ENCODE data around the gene METTL9.
A peak's percentile ranks its signal among the peaks of the same experiment; 100 is the strongest.
"Not testable (repeated sequence)": the region's sequence is repeated elsewhere in the genome, so short reads cannot be mapped to it uniquely, and the experiment has no call there.

Gene METTL9

DNA sequence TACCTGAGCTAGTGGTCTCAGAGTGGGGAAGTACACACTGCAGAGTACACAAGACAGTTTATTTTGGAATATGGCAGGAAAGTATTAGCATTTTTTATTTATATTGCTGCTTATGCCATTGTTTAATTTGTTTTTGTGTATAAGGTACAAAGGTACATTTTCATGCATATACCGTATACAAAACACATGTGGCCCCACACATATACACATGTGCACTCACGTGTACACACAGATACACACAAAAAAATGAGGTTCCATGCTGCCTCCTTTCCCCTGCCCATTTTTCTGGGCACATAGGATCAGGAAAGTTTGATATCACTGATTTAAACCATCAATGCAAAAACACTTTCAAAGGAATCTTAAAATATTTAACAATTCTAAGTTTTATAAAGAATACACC is 40.1 kb downstream of the METTL9 start:
- no peak for DNase-seq

DNA sequence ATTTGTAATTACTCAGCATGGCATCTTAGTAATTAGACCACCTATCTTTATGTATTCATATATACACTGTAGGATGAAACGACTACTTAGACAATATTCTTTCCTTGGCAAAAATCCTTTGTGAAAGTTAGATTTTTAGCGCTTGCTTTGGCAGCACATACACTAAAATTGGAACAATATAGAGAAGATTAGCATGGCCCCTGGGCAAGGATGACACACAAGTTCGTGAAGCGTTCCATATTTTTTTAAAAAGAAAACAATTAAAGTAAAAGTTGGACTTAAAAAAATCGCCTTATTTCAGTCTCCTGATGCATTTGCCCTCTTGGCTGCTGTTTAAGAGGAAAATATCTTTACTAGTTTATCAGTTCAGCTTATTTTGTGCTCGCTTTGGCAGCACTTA is 42.5 kb downstream of the METTL9 start:
- no peak for DNase-seq

DNA sequence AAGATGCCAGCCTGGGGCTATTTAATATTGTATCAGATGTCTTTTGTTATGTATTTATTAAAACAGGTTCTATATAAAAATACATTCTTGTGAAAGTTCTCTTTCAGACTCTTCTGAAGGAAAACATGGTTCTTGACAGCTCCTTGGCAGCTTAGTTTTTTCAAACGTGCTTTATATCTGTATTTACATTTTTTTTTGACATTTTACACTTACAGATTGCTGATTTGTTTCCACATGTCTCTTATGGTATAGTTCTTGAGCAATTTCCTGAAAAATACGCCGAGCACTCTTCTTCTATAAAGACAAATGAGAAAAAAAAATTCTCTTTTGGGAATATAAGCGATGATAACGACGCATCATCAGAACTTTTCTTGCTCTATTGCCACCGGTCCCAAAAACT is 43.5 kb downstream of the METTL9 start:
- DNase-seq = no peak

DNA sequence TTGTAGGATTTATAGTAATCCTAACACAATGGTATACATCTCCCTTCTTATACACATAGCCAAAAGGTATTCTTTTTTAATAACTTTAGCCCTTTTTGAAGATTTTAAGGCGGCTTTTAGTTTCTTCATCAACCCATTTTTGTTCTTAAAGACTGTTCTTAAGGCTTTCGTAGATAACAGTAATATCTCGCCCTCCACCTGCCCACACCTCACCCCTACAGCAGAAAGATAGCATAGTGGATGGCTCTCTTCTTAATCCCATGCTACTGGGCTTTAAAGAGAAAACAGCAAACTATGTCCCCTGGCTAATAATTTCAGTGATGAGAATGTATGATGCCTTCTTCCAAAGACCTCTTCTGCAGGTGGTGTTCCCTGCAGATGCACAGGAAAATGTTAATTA is 44.4 kb downstream of the METTL9 start:
- DNase-seq = no peak

DNA sequence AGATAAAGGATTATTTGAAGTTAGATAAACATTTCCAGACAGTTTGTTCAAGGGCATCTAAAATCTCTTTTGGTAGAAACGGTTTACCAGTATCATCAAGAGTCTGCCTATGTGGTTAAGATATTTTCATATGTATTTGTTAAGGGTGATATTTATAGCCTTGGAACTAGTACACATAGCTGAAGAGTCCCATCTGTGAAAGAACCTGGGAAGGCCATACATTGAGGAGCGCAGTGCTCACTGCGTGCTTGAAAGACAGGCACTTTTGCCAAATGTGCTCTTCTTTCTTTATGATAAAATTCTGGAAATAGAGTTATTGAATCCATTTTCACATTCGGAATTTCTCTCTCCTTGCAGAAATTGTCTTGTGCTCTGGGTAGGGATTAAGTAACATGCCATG is 45.3 kb downstream of the METTL9 start:
- no peak for DNase-seq

DNA sequence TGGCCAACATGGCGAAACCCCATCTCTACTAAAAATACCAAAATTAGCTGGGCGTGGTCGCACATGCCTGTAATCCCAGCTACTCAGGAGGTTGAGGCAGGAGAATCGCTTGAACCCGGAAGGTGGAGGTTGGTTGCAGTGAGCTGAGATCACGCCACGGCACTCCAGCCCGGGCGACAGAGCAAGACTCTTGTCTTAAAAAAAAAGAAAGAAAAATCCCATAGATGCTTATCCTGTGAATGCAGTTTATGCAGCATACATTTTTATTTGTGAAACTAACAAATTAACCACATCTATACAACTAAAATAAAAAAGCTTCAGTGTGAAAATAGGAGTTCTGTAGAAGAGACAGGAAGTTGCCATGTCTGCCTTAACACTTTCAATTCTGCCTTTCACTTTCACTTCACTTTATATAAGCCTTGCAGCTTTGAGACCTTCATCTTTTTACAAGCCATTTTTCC is 45.9 kb downstream of the METTL9 start:
- DNase-seq = no peak

DNA sequence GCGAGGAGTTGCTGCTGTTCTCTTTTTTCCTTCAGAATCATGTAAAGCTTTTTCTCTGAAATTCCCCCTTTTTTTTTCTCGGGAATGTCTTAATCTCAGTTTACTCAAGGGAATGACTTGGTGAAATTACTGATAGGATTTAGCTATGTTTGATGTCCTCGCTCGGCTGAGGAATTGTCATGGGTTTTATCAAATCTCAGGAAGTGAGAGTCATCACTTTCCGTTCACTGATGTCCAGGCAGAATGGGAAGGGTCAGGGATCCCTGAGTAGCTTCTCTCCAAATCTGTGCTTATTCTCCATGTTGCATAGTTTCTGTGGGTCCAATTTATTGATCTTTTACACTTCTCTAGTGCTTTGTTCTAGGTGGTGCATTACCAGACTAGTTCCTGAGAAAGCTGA is 46.7 kb downstream of the METTL9 start:
- no peak for DNase-seq

DNA sequence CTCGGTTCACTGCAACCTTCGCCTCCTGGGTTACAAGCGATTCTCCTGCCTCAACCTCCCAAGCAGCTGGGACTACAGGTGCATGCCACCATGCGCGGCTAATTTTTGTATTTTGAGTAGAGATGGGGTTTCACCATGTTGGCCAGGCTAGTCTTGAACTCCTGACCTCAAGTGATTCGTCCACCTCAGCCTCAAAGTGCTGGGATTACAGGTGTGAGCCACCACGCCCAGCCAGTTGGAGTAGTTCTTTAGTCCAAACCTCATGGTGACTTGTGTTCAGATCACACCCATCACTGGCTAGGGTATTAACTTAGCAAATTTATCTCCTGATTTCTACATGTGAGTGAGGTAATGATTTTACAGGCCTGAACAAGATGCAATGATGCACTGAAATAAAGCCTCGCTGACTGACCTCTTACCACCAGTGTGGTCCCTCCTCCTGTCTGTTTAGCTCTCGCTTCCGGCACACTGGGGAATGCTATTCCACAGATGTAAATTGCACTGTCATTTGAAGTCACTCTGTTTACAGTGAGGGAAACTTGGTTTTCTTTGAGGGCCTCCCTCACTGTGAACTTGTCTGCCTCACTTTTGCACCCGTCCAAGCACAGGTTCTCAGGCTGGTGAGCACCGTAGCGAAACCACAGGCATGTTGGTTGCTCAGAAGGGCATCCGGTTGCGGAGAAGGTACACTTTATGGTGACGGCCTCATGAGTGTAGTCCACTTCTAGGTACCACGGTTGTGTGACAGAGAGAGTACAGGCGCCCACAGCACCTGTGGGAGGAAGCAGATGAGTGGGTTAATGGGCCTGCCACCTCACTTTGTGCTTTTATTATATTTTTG is 47.6 kb downstream of the METTL9 start:
- DNase-seq = no peak

DNA sequence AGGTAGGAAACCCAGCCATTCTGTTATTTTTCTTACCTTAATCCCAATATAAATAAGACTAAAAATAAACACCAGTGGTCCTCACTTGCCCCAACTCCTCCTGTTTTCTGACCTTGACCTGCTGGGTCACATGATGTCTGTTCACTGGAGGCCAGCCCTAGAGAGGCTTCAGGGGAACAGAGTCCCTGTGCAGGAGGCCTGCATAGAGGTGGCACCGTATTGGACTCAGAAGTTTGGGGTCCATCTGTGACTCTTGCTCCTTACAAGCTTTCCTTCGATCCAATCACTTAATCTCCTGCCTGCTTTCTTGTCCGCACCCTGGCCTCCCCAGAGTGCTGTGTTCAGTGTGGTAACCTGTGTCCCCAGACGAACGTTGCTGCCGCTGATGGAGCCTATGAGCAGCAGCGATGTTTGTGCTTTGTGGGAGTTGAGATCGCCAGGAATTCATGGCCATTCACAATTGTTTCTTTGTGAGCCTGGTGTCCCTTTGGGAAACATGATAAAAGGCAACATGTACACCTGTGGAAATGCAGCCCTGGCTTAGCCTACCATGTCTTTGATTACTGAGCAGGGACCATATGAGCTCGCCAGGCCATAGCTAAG is 48.3 kb downstream of the METTL9 start:
- DNase-seq = no peak

DNA sequence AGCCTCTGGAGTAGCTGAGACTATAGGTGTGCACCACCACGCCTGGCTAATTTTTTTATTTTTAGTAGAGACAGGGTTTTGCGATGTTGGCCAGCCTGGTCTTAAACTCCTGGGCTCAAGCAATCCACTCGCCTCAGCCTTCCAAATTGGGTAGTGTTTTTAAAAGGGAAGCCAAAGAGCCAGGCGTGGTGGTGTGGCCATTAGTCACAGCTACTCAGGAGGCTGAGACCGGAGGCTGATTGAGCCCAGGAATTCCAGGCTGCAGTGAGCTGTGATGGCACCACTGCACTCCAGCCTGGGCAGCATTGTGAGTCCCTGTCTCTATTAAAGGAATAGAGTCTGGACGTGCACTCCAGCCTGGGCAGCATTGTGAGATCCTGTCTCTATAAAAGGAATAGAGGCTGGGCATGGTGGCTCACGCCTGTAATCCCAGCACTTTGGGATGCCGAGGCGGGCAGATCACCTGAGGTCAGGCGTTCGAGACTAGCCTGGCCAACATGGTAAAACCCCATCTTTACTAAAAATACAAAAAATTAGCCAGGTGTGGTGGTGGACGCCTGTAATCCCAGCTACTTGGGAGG is 50.5 kb downstream of the METTL9 start:
- not testable (repeated sequence) for DNase-seq

DNA sequence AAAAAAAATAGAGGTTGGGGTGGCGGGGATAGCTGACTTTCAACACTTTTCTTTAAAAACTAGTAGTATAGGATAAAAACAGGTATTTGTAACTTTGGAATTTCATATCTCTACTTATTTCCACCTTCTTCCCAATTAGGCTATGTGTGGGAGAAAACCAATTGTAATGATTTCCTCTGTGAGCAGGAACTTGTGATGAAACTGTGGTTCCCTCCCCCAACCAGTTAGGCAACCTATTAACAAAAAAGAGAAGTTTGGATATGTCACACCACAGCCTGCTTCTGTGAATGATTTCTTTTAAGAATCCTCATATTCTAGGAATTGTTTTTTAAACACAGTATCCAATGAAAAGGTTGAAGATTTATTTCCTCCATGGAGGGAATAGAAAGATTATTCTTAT is 51.1 kb downstream of the METTL9 start:
- no peak for DNase-seq

DNA sequence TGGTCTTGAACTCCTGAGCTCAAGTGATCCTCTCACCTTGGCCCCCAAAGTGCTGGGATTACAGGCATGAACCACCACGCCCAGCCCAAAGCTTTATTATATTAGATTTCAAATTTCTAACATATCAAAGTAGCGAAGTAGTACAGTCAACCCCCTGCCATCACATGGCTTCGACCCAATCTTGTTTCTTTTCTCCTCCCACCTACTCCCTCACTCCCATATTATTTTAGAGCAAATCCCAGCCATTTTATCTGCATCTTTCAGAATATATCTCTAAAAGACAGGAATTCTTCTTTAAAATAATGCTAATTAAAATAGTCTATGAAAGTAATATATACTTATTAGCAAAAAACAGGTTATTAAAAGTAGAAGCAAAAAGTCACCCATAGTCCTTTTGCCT is 52.1 kb downstream of the METTL9 start:
- no peak for DNase-seq

DNA sequence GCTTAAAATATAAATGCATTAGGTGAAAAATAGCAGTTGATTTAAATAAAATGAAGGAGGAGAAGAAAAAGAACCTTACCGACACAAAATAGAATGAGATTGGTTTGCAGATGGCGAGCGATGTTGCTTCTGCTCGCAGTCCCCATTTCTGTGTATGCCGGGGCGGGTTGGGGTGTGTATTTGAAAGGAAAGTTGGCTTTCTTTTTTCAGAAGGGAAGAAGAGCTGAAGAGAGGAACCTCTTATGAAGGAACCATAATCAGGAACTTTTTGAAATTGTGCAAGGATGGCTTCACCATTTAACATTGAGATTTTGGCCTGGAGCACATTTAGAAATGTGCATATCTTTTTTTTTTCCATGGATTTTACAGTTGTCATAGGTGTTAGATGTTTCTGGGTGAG is 53.1 kb downstream of the METTL9 start, which contains the start of gene IGSF6:
IGSF6 (minus strand) TSS at position 156 of the 400 bp plus-strand sequence; CDS start at position 146, 10 bp downstream.
- no peak for DNase-seq

DNA sequence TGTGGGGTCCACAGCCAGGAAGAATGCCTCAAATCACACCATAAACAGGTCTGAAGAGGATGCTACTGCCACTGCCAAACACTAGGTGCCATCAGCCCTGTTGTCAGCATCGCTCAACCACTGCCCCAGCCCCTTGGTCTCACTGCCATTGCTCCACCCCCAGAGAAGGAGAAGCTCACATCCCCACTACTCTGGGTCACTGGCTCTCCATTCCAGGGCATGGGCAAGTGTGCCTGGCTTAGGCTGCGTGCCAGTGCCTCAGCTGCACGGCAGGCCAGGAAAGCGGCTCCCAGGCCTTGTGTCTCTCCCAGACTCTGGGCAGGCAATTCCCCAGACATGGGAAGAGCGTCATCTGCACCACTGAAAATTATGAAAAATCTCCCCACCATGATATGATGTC is 54.2 kb downstream of the METTL9 start:
- no peak for DNase-seq

DNA sequence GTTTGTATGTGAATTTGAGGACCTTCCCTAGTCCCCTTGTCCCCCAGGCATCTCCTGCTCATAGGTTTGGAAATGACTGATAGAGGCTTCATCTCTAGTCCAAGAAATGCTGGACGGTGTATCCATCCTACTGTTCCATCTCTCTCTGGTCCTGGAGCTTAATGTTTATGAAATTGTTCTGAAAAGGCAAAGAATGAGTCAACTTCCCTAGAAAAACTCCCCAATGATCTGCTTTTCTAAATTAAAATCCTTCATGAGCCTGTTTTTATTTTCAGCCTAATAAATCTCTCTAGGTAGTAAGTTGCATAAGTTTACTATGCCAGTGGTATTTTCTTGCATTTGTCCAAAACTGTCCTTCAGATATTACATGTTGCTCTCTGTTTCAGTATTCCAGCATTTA is 55.1 kb downstream of the METTL9 start:
- no peak for DNase-seq

DNA sequence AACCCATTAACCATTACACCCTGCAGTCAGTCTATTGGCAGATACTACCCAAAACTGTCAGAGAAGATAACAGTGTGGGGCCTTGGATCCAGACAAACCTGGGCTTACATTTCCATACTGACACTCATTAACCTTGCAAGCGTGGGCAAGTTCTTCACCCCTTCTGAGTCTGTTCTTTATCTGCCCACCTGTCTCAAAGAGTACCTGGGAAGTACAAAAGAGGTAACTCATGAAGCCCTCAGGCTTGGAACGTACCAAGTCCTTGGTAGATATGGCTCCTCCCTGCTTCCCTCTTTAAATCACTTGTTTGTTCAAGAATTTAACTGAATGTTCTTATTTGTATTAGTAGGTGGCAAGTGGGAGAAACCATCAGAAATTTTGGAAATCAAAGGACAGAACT is 55.5 kb downstream of the METTL9 start:
- DNase-seq = no peak

DNA sequence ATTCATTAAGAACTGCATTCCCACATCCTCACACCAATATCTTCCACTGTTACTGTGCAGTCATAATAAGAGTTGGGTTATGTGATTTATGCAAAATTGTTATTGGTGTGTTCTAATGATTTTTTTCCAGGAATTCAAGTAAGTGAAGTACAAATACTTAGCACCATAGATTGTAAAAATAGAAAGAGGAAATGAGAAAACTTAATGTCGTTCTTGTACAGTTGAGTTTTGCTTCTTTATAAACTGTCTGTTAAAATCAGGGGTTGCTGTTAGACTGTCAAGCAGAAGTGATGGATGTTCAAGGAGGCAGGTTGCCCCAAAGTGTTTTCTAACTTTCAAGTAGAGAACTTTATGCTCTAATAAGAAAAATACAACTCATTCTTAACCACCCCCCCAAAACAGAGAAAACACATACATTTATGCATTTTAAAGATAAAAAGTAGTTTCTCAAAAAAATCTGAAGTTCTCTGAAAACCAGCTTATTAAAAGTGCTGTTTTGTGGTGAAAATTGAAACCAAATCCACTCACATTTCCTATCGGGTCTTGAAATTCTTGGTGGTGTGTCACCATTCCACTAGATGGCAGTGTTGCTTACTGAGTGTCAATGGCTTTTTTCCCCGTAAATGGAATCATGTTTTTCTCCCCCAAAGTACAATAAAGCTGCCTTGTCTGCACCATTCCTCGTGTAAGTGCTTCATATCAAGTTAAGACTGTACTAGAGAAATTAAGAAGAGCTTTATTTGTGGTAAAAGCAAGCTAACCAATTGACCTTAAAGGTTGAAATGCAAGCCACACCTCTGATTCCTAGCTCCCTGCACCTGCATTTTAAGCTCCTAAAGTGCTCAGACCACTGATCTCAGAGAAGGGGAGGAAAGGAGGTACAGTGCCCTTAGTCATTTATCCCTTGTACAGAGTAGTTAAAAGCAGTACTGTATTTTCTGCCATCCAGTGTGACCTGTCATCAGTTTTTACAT is 57.7 kb downstream of the METTL9 start:
- peak; percentile 71 for DNase-seq

DNA sequence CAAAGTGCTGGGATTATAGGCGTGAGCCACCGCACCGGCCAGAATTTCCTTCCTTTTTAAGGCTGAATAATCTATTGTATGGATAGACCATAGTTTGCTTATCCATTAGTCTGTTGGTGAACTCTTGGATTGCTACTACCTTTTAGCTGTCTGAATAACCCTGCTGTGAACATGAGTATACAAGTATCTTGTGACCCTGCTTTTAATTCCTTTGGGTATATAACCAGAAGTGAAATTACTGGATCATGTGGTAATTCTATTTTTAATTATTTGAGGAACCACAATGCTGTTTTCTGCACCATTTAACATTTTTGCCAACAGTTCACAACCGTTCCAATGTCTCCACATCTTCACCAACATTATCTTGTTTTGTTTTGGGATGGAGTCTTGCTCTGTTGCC is 59.7 kb downstream of the METTL9 start:
- DNase-seq = no peak

DNA sequence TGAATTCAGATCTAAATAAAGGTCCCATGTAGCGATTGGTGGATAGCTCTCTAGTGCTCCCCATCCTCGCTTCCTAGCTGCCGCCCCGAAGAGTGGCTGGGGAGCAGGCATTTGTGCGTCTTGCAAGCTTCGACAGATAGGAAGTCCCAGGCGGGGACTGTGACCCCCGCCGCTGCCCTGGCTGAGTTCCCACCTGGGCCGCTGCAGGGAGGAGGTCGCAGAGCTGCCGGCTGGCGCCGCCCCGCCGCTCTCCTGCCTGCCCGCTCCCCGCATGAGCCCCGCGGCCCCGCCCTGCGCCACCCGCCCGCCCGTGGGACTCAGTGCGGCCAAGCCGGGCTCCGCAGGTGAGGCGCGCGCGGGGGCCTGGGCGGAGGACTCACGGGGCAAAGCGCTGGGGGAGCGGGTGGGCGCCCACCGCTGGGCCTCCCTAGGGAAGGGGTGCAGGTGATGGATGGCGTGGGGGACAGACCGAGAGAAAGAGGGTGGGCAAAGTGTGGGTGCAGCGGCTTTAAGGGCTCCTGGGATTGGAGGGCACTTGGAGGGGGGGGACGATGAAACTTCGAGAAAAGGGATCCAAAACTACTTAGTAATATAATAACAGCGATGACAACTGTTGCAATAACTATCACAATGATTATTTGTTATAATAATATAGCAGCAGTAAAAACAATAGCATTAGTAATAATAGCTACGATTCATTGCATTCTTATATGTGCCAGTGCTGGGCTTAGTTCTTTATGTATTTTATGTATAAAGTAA is 64.7 kb downstream of the METTL9 start, which contains the start of gene OTOA:
OTOA (plus strand) TSS at position 80 of the 759 bp plus-strand sequence. CDS start 14,547 bp downstream, outside the sequence.
- peak; percentile 12 for DNase-seq

DNA sequence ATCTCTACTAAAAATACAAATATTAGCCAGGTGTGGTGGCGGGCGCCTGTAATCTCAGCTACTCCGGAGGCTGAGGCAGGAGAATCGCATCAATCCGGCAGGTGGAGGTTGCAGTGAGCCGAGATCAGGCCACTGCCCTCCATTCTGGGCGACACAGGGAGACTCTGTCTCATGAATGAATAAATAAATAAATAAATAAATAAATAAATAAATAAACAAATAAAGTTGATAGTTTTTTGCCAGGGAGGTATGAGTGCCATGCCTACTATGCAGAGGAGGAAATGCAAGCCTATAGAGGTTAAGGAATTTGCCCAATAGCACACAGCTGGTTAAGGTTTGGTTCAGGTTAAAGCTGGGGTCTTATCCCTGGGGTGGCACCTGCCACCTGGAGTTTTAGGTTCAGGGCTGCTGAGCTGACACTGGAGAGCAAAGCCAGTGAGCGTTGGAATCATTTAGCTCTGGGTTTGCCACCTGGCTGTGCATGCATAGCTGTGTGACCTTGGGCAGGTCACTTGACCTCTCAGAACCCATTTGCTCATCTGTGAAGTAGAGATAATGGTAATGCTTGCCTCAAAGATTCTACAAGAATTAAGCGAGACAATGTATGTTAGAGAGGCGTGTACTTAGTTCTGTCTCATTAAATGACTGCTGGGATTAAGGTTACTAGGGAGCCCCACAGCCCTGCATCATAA is 65.6 kb downstream of the METTL9 start:
- DNase-seq = no peak

DNA sequence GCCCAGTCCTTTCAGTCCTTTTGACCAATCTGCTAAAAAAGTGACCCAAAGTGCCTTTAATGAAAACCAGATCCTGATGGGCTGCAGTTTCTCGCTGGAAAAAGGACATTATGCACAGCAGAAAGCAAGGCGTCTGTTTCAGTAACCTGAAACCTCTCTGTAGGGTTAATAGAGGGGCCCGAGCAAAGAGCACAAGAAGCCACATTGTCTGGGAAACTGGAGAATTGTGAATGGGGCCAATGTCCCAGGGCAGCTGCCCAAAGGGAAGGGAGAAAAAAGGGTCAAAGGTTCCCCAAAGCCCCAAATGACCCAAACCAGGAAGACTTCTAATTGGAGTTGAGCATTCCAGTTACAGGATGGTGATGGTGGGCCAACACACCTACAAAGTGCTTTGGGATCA is 67.4 kb downstream of the METTL9 start:
- peak; percentile 6 for DNase-seq

Data from NCI-H2227 treated with DMSO at 0.1 percent for 48 hours (cell line).